ENCODE data around the gene WDCP.
"Not testable (repeated sequence)": the region's sequence is repeated elsewhere in the genome, so short reads cannot be mapped to it uniquely, and the experiment has no call there.

The WDCP gene

DNA sequence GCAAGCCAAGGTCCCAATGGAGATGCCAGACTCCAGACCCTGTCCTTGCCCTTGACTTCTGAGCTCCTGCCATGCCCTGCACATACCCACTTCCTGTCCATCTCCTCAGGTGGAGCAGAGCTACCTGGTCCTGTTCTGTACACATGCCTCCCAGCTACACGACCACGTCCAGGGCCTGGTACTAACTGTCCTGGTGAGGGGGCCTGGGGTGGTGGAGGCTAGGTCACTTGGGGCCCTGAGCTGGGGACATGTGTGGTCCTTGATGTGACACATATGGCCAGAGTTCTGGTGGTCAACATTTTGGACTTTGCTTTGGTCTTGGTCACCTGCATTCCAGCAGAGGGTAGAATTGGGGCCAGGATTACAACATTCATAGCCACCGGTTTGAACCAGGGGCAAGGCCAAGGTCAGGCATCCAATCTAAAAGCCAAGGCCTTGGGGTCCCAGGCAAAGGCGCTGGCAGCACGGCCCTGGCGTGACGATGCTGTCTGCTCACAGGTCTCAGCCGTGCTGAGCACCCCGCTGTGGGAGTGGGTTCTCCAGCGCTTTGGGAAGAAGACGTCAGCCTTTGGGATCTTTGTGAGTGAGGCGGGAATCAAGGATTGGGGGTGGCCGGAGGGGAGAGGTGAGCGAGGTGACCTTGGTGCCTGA is 24.7 kb downstream of the WDCP start:
- DNase-seq (ENCODE audit: low read depth in 2 of 2), result no peak

DNA sequence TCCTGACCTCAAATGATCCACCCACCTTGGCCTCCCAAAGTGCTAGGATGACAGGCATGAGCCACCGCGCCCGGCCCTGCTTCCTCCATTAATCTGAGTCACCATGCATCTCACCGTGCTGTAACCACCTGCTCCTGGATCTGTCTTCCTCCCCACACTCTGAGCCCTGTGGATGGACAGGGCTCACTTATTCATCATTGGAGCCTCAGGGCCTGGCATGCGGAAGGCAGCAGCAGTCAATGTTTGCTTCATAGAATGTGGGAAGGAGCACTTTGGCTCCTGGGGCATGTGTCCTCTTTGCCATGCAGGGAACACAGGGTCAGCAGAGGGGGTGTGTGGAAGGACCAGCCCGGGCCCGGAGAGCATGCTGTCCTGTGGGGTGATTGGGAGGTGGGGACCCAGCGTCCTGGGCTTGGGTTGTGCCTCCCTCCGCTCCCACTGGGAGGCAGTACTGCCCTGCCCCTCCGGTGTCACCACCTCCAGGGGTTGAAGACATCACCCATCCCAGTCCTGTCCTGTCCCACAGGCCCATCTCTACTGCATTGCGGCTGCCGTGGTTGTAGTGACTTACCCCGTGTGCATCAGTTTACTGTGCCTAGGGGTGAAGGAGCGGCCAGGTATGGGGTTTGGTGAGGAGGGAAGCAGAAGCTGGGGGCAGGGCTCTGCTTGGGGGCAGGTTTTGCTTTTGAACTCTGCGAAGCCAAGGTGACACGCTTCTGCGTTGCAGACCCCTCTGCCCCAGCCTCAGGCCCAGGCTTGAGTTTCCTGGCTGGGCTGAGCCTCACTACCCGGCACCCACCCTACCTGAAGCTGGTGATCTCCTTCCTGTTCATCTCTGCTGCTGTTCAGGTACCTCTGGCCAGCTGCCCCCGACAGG is 25.8 kb downstream of the WDCP start:
- no peak for DNase-seq (ENCODE audit: low read depth in 2 of 2)

DNA sequence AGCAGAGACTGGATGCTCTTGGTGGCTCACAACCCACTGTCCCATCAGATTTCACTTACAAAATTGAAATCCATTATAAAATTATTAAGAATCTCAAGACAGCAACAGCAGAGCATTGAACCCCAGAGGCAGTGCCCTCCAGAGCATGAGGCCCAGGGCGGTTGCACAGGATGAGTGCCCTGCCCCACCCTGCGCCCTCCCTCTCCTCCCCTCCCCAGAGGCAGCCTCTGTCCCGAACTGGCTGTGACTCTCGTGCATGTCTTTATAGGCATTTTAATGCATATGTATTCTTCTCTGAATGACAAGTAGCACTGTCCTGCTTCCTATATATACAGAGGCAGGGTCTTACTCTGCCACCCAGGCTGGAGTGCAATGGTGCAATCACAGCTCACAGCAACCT is 26.9 kb downstream of the WDCP start:
- DNase-seq (ENCODE audit: low read depth in 2 of 2), result no peak

DNA sequence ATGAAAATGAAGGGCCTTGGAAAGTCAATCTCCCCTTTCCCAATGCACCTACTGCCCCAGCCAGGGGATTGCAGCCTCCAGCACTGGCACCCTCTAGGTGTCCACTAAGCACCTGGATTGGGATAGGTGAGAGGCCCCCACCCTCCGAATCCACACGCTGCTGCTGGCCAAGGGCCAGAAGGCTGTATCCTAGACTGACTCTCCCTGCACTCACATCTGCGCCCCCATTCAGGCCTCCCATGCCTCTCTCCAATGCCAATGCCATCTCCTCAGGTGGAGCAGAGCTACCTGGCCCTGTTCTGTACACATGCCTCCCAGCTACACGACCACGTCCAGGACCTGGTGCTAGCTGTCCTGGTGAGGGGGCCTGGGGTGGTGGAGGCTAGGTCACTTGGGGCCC is 27.5 kb downstream of the WDCP start:
- no peak for DNase-seq (ENCODE audit: low read depth in 2 of 2)

DNA sequence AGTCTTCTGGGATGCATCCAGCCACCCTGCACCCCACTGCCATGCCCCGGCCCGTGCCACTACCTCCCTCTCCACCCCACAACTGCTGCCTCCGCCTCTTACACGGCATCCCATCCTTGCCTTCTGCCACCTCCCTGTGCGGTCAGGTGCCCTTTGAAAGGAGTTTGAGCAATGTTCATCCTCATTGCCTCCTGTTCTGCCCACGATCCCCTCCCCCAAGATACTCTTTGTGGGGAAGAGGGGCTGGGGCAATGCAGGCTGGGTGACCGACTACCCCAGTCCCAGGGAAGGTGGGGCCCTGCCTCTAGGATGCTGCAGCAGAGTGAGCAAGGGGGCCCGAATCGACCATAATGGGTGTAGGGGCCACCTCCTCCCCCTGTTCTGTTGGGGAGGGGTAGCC is 28.9 kb downstream of the WDCP start:
- DNase-seq (ENCODE audit: low read depth in 2 of 2), result no peak

DNA sequence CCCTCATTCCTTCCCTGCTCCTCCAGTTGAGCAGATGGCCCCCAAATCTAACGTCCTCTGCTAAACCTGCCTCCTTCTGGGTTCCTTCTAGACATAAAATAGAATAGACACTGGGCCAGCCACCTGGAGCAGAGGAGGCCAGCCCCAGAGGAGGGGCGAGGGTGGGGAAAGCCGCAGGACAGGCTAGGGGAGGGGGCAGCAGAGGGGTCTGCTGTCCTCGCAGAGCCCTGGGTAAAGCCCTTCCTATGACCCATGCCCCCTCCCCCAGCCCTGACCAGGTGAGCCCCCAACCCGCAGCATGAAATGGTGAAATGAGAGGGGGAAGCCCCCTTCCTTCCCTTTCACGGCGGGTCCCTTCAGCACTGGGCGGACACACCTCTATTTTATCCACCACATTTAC is 29.5 kb downstream of the WDCP start:
- no peak for DNase-seq (ENCODE audit: low read depth in 2 of 2)

DNA sequence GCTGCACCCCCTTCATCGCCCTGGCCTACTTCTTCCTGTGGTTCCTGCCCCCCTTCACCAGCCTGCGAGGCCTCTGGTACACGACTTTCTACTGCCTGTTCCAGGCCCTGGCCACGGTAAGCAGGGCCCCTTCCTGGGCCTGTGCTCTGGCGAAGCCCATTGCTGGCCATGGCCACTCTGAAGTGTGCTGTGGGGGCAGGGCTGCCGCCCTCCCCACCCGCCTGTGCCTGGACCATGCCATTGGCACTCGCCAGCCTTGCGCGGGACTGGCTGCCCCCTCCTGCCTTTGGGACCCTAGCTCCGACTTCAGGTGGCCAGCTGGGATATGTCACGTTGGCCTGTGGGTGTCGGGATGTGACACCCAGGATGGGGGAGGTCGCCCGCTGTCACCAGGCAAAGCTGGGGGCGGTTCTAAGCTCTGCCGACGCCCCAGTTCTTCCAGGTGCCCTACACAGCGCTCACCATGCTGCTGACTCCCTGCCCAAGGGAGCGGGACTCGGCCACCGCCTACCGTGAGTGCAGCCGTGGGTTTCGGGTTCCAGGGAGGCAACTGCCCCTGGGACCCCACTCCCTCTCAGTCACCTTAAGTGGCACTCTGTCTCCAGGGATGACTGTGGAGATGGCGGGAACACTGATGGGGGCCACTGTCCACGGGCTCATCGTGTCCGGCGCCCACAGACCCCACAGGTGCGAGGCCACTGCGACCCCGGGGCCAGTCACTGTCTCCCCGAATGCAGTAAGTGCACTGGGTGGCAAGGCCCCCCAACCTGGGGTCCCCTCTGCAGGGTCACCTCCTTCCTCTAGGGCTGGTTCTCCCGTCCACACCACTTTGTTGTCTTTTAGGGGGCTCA is 30.1 kb downstream of the WDCP start:
- DNase-seq (ENCODE audit: low read depth in 2 of 2), result no peak

DNA sequence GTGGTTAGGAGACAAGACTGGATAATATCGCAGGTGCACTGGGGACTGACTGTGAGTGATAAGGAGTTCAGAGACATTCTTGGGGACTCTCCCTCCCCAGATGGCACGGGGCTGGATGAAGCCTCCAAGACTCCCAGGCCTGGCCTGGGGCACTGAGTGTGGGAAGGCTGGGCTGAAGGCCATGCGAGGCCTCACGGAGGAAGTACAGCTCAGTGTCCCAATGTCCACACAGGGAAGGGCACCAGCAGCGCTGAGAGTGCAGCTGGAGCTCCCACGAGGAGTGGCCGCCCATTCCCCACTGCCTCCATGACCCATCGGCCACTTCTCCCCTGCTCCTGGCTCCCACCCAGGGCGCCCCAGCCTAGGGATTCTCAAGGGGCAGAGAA is 30.8 kb downstream of the WDCP start:
- DNase-seq (ENCODE audit: low read depth in 2 of 2), result no peak

DNA sequence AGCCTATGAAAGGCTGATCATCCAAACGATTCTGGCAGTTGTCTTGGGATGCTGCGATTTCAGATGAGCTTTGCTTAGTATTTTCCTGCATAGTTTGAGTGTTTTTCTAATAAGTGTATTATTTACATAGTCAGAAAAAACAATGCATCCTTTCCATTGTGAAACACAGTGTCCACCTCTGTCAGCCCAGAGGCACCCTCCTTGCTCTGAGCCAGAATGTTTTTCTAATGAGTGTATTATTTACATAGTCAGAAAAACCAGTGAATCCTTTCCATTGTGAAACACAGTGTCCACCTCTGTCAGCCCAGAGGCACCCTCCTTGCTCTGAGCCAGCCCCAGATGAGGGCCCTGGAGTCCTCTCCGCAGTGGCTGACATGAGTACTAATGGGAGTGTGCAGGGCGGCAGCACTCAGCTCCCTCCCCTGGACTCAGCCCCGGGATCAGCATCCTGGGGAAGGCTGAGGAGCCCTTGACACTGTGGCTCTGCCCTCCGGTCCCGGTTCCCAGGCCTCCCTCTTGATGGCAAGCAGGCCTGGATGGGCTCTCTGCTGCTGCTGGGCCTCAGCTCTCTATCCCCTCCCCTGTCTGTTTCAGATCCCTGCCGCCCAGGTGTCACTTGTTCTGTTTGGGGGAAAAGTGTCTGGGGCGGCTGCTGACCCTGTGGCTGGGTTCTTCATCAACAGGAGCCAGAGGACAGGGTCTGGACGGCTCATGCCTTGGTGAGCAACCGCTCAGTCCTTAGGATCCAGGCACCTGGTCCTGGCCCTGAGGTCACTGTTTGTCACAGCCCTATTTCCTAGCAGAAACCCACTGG is 31.4 kb downstream of the WDCP start:
- no peak for DNase-seq (ENCODE audit: low read depth in 2 of 2)

DNA sequence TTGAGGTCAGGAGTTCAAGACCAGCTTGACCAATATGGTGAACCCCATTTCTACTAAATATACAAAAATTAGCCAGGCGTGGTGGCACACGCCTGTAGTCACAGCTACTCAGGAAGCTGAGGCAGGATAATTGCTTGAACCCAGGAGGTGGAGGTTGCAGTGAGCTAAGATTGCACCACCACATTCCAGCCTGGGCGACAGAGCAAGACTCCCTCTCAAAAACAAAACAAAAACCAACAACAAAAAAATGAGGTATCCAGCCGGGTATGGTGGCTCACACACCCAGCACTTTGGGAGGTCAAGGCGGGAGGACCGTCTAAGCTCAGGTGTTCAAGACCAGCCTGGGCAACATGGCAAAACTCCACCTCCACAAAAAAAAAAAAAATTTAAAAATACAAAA is 32.3 kb downstream of the WDCP start:
- DNase-seq (ENCODE audit: low read depth in 2 of 2), result not testable (repeated sequence)

DNA sequence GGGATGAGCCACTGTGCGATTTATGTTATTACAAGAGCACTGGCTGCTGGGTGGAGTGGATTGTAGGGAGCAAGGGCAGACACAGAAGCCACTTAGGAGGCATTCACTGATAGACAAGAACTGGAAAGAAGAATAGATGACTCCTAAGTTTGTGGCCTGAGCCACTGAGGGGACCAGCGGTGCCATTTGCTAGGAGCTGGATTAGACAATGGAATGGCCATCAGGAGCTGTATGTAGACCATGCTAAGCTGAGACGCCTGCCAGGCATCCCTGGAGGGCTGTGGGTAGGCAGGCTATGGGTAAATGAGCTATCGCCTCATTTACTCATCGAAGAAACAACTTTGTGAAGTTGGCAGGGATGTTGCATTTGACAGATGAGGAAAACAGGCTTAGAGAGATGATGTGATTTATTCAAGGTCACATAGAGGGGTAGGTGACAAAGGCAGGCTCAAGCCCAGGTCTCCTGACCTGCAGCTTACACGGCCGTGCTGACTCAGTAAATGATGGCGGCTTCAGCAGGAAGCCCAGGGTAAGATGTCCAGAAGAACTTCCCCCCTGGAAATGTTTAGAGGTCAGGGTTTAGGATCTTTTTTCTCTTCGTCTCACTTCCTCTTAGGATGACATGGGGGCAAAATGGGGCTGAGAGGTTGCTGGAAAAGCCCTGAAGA is 34.5 kb downstream of the WDCP start:
- DNase-seq (ENCODE audit: low read depth in 2 of 2), result no peak

DNA sequence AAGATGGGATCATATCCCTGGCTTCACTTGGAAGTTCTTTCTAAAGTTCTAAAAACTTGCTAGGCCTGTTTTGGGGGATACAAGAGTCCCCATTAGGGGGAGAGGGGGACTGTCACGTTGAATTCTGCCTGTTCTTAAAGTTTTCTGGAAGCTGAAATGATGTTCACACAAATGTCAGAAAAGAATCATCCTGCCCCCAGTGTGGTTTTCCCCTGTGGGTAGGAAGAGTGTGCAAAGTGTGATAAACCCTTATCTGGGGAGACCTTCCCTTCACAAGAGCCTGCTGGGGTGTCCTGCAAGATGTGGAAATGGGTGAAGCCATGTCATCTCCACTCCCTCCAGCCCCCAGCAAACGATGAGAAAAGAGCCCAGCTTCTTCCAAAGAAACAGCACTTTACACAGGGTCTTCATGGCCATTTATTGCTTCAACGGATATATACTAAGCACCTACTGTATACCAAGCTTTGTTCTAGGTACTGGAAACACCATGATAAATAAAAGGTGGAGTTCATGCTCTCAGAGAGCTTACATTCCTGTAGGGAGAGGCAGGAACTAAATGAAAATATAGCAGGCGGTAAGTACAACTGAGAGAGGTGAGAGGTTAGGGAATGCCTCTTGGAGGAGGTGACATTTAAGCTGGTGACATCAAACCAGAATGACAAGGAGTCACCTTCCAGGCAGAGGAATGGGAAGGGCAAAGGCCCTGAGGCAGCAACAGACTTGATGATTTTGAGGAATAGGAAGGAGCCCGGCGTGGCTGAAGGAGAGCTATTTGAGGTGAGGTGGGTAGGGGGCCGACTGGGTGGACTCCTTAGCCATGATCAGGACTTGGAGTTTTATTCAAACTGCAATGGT is 35.7 kb downstream of the WDCP start:
- no peak for DNase-seq (ENCODE audit: low read depth in 2 of 2)

DNA sequence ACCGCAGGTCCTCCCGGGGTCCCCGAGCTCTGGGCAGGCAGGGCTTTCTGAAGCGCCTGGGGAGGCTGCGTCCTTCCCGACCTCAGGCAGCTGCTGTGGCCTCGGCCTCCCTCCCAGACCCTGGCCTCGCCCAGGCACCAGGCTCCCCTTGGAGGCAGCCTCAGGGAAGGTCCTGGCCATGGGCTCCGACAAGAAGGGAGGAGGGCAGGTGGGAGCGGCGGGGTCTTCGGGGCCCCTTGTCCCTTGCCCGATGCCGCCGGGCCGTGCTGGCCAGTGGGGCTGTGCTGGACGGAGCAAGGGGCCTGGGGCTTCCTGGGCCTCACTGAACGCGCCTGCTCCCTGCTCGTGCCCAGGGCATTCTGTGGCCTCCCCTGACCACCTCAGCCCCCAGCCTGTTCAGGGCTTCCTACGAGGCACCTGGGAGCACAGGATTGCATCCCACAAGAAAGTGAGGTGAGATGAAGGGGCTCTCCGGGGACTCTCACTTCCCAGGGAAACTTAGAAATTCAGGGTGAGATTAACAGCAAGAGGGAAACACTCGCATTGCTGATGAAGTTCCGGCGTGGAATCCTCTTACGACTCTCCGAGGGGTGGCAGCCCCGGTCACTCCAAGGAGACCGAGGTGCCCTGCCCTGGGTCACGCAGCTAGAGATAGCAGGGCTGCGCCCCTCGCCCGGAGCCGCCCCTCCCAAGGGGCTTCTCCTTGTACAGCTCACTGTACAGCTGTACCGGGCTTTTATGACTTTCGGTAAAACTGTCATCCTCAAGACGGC is 36.5 kb downstream of the WDCP start:
- no peak for DNase-seq (ENCODE audit: low read depth in 2 of 2)

DNA sequence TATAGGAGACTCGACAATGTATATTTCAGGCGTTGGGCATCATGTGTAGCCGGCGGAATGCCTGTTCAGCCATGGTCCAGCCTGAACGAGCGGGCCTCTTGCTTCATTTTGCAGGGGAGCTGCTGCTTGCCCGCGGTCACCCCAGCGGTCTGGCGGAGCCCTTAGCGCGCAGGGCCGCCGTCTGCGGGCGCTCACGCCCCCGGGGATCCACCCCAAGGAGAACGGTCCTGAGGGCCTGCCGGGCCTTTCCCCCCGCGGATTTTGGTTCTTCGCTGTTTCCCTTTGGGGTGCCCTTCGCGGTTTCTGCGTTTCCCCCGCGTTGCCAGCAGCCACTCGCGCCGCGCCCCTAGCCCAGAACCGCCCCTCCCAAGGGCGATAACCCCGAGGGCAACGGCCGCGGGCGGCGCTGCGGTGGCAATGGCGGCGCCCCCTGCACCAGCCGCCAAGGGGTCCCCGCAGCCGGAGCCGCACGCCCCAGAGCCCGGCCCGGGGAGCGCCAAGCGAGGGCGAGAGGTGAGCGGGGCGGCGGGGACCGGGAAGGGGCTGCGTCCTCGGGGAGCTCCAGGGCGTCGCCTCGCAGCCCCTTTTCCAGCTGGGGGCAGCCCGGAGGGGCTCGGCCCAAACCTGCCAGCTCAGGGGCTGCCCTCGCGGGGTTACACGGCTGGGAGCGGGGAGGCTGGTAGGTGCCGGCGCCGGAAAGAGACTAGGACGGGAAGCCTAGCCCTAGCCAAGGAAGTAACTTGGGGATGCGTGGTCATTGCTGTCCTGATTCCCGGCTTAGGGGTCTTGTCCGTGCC is 37.3 kb downstream of the WDCP start, which contains the start of gene MFSD2B:
Gene MFSD2B (plus strand): TSS at position 406 of the 797 bp plus-strand sequence. CDS start 12 bp downstream, at position 418.
- no peak for DNase-seq (ENCODE audit: low read depth in 2 of 2)

DNA sequence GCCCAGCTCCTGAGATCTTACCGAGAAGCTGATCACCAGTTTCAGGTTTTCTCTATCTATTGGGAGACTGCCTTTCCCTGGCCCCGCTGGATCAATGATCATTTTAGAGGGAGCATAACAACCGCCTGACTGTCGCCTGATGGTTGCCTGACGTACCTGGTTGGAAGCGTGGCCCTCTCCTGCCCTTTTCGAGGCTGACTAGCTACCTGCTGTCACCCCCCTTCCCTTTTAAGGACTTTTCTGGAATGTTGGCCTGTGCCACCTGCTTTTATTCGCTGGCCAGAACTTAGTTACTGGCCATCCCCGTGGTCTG is 37.9 kb downstream of the WDCP start:
- no peak for DNase-seq (ENCODE audit: low read depth in 2 of 2)

DNA sequence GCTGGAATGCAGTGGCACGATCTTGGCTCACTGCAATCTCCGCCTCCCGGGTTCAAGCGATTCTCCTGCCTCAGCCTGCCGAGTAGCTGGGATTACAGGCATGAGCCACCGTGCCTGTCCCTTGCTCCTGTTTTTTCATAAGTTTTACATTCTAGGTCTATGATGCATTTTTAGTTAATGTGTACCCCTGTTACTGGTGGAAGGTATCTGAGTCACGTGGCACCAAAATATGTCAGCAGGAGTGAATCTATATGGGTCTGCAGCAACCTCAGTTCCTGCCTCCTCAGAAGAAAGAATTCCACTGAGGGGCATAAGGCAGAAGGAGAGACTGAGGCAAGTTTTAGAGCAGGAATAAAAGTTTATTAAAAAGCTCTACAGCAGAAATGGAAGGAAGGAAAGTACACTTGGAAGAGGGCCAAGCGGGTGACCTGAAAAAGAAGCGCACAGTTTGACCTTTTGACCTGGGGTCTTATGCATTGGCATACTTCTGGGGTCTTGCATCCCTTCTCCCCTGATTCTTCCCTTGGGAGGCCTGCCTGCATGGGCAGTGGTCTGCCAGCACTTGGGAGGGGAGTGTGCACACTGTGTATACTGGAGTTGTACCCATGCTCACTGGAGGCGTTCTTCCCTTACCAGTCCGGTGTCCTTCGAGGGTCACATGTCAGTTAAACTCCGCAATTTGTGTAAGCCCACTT is 38.4 kb downstream of the WDCP start:
- DNase-seq (ENCODE audit: low read depth in 2 of 2), result no peak

DNA sequence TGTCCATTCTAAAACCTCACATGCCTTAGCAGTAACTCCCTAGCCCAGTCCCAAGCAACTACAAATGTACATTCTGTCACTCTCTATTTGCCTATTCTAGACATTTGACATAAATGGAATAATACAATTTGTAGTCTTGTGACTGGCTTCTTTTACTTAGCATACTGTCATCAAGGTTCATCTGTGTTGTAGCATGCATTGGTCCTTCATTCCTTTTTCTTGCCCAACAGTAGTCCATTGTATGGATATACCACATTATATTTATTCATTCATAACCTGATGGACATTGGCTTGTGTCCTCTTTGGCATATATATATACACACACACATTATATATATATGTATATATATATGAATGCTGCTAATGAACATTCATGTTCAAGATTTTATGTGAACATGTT is 39.5 kb downstream of the WDCP start:
- DNase-seq (ENCODE audit: low read depth in 2 of 2), result no peak

DNA sequence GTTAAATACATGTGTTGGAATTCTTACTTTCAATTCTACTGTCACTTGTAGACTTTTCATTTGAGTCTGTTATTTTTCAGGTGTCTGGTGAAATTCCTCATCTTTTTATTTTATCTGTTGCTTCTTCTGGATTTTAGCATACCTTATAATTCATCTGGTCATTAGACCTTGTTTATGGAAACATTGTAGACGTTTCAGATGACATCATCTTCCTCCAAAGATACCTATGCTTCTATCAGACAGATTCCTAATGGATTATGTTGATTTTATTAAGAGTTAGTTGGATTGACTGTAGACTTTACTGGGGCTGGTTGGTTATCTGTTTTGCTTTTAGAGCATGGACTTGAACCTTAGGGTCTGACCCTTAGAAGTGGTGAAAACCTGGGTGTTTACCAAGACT is 52.6 kb downstream of the WDCP start:
- no peak for DNase-seq (ENCODE audit: low read depth in 2 of 2)
